ENCODE results near the gene PRKCD.

PRKCD gene

DNA sequence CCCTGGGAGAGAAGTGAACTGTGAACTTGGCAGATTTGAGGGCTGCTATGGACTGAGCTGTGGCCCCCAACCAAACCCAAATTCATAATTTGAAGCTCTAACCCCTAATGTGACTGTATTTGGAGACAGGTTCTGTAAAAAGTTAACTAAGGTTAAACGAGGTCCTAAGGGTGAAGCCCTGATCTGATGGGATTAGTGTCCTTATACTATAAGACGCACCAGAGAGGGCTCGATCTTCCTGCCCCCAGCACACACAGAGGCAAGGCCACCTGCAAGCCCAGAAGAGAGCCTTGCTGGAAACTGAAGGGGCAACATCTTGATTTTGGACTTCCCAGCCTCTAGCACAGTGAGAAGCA, 60.8 kb downstream of the PRKCD start:
- DNase-seq: no peak

DNA sequence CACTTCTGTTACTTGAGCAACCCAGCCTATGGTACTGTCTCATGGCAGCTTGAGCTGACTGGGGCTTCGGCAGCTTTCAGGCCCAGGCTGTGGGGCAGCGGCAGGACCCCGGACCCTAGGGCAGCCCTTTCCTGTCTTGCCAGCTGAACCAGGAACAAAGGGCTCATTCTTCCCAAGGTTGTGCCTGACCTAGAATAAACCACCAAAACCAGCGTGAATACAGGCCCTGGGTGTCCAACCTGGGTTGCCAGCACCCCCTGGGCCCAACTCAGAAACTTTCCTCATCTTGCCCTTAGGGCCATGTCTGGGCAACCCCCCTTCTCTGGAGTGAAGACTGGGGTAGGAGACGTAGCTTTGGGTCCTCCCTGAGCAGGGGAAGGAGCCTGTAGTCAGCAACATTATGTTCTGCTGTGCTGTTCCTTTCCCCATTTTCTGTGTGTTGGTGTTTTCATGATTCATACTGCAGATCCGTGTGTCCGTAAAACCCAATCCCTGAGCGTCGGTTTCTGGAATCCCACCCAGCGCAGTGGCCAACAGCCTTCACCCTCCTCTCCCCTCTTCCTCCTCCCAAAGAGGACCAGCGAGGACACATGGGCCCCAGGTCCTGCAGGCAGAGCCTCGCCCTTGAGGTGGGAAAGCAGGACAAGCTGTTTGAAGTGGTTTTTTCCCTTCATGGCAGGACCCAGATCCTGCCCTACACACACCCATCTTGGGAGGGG, 61.3 kb downstream of the PRKCD start:
- DNase-seq: no peak

DNA sequence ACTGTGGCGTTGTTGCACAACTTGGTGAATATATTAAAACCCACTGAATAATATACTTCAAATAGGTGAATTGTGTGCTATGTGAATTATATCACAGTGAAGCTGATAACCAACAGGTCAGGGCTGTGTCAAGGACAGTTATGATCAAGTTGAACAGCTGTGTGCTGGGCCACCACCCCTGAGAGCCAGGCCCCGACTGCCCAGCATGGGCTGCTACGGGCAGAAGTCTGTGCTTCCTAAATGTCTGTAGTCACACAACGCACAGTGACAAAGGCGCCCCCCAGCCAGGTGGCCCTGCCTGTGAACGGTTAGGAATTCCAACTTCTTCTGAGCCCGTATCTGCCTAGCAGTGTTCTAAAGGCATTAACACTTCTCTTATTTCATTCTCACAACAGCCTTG, 62.0 kb downstream of the PRKCD start:
- no peak for DNase-seq

- no peak for DNase-seq
These were observed 62.5 kb downstream of the PRKCD start for GRCh38 chr3:53223541-53223966.

DNA sequence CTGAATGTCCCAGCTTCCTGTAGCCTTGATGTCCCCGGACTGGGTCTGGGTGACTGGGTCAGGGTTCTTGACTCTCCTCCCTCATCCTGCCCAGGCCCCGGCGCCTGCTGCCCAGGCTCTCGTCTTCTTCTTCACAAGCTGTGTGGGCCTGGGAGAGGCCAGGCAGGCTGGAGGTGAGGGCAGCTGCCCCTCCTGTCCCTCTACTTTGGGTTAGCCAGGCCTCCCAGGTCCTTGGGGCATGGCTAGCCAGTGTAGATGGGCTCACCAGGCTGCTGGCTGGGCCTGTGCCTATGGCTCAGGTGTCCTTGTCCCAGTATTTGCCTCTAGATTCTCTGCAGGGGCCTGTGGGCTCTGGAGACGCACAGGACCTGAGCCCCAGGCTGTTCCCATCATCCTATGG, 63.0 kb downstream of the PRKCD start:
- no peak for DNase-seq

DNA sequence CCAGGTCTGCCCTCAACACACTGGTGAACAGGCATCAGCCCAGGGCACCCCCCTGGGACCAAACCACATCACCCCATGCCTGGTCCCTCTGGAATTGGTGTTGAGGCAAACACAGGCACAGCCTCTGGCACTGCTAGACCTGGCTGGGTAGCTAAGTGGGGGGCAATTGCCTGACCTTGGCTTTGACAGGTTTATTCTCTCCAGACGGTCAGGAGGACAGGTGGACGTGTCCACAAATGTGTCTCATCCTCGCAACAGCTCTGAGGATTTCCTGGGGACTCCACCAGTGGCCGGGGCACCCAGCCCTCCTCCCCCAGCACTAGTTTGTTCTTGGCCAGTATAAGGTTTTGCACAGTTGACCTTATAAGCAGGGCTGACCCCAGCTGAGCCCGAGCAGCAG, 63.5 kb downstream of the PRKCD start:
- no peak for DNase-seq

GRCh38 chr3:53225181-53225580, 64.2 kb downstream of the PRKCD start:
- no peak for DNase-seq

GRCh38 chr3:53225651-53226050, 64.6 kb downstream of the PRKCD start:
- DNase-seq: no peak

GRCh38 chr3:53226142-53226840, 65.3 kb downstream of the PRKCD start:
- DNase-seq: no peak

DNA sequence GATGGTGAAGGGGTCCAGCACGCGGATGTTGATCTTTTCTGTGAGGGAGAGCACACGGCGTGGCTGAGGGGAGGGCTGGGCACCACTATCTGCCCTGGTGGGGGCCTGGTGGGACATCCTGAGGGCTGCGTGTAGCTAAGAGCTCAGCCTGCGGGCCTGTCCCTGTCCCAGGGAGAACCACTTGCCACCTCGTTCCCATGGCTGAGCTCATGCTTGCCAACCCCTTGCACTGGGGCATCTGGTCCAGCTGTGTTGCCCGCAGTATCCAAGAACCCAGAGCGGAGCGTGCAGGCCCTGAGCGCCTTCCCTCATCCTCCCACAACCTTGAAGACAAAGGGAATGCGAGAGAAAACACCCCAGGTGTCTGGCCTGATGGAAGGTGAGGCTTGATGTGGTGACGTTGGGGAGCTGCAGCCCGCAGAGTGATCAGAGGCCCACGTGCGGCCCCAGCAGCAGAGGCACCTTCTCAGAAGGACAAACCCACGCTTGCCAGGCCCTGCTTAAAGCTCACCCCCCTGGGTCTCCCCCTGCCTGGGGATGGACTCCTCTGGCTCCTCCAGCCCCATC, 65.9 kb downstream of the PRKCD start:
- DNase-seq: no peak

- no peak for DNase-seq
These were observed 67.2 kb downstream of the PRKCD start for GRCh38 chr3:53227993-53228885.

GRCh38 chr3:53229171-53229570, 68.2 kb downstream of the PRKCD start:
- no peak for DNase-seq

GRCh38 chr3:53229606-53230005, 68.6 kb downstream of the PRKCD start:
- DNase-seq: no peak

DNA sequence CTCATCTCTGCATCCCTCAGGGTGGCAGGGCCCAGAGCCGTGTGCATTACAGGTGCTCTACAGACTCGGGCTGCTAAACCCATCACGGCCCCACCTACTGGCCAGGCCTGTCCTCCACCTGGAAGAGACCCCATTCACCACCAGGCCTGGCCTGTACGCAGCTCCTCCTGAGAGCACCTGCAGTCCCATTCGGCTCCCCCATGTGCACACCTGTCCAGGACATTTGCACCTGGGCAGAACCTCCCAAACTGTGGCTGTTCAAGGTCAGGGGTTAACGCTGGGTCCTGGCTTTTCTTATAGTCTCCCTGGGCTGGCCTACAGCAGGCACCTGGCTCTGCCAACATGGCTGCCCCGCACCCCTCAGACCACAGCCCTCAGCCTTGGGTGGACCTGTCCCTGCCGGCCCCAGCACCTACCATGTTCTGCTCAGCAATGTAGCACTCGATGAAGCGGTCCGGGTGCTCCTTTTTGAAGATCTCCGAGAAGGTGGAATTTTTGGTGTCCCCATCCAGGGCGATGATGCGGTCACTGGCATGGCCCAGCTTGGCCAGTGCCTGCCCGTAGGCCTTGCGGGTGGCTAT, 69.1 kb downstream of the PRKCD start:
- DNase-seq: no peak

DNA sequence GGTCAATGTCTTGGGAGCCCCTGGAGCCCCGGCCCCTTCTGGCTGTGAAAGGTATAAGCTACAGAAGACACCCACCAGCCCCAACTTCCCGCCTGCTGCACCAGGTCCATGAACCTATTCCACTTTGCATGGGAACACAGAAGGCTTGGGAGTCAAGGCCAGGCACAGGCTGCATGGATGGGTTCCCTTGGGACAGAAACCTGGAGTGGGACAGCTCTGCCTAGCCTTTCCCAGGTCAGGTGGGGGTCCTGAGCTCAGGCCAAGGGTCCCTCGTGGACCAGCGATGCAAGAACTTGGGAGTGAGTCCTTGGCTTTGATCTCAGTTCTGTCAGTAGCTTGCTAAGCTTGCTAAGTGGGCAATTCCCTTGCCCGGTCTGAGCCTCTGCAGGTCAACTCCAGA, 69.8 kb downstream of the PRKCD start:
- no peak for DNase-seq

DNA sequence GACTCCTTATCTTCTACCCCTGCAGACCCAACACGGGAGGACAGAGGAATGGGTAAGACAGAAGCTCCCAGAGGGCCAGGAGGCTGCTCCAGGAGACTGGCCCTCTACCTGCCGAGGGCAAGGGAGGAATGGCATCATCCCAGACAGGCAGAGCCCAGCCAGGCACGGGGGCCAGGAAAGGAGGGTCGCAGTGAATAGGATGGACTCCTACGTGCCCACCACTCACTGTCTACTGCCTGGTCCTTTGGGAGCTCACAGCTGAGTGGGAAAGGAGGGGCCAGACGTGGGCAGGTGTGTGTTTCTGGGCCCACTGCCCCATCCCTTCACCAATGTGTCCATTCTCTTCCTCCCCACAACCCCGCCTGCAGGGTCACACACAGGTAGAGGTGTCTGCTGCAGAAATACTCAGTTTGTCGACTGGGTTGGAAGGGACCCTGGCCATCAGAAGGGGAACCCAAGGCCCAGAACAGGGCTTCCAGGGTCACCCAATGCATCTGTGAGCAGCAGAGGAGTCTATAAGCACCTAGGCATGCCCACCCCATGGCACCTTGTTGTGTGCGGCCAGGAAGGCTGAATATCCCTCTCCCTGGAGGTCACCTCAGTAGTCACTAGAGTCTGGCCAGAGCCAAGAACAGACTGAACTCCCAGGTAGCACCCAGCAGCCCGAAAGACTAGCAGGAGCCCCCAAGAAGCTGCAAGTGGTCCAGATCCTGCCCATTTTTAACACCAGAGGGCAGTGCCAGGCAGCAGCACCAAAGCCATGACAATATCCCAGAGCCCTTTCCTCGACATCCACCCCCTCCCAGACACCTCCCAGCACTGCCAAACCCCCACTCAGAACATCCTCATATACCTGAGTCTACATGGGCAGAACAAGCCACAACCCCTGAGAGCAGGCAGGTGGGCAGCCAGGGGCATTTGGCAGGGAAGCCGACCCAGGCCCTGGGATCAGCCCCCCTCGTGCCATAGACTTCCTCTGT, 70.8 kb downstream of the PRKCD start:
- DNase-seq: no peak

DNA sequence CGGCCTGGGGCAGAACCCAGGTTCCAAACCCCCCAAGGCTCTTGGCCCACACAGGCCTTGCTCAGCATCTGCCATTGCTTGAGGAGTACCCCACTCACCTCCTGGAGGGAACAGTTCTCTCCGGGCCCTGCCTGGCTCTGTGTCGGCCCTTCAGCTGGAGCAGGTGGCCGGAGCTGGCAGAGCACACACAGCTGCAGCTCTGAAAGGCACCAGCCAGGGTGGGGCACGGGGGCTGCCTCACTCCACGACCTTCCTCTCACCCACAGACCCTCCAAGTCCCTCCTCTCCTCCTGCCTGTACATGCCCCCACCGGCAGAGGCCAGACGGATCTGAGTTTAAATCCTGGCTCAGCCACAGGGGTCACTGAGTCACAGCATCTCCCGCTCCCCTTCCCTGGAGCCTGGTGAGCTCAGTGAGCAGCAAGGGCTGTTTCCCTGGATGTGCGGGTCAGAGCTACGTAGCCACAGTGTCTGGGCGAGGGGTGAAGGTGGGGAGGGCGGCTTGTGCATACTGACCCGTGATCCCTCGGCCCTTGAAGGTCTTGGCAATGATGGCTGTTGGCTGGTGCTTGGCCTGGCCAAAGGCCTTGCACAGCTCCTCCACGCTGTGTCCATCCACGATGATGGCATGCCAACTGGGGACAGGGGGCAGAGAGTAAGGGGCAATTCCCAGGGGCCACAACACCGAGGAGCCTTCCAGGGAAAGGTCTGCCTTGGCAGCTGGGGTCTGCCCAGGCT, 71.8 kb downstream of the PRKCD start:
- DNase-seq: no peak

DNA sequence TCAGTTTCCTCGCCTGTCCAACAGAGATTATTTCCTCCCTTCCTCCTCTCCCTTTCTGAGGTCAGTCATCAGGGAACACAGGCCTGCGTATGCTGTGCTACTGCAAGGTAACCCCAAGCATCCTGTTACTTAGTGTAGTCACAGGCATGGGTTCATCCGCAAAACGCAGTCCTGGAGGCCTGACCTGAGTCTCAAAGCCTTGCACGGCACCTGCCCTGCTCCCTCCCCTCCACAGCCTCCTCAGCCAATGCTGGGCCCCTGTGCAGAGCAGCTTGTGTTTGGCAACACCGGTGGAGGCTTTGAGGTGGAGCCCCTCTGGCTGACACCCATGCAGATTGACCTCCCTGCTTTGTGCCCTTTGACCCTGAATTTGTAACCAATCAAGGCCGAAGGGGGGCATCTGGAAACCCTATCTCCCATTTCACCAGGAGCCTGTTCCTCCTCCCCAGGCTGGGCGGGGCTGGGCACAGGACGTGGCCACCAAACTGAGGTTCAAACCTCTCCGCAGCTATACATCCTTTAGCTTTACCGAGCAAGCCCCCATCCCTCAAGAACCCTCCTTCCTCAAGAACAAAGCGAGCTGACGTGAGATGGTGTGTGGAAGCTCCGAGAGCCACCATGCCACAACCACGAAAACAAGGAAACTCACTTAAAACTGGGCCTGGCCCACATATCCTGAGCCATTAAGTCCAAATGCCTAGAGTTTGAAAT, 73.3 kb downstream of the PRKCD start:
- no peak for DNase-seq

DNA sequence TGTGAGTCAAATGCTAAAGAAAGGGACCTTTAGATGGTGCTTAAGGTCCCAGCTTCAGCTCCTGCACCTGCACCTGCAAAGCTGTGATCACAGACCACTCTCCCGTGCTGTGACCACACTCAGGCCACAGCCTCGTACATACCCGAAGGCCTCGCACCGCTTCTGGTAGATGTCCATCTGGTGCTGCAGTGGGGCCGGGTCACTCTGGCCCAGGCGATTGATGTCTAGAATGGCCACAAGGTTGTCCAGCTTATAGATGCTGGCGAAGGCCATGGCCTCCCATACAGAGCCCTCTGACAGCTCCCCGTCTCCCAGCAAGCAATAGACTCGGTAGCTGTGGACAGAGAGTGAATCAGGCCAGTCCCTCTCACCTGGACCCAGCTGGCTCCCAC, 73.8 kb downstream of the PRKCD start:
- DNase-seq: no peak

DNA sequence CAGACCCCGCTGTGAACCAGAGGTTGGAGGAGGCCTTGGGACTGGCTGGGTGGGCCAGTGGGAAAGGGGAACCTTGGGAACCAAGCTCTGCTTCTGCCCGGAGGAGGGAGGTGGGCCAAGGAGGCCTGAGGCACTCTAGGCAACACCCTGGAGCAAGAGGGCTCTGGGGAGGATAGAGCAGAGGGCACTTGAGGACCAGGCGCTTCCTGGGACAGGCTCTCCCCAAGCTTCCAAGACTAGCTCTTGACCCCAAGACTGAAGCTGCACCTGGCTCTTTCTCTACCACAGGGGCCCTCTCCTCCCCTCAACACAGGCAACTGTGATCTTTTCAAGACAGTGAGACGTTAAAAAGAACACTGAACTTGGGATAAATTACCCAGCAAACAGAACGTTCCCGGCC, 74.5 kb downstream of the PRKCD start:
- DNase-seq: no peak
